ENCODE results near the gene FILIP1L. TPM values are rescaled to one million over a fixed set of nuclear protein-coding genes. Genes with fewer than 3 reads are reported as not detected.

FILIP1L gene
- total RNA-seq, 1 experiment from 2014 or later, result 15.5 TPM

DNA sequence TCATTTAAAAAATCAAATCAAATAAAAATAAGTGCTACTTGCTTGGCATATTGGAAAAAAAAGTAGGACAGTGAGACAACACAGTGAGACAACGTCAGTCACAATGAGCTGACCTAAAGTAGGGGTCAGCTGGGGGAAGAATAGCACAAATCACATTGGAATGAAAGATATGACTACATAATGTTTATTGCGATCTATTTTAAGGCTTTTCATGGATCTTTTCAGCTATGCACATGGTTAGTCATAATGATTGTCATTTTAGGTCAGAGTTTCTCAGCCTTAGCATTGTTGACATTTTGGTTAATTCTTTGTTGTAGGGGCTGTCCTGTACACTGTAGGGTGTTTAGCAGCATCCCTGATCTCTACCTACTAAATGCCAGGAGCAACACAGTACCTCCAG lies 252.1 kb downstream of the FILIP1L start:
- H3K27me3 Mint-ChIP-seq (ENCODE audit: insufficient read depth, unreplicated experiment), result no peaks in the 10 kb centered on the region
- H3K4me1 Mint-ChIP-seq (ENCODE audit: low read depth, unreplicated experiment), result peaks cover 18% of the 10 kb centered on the region
- peaks cover 1% of the 10 kb centered on the region for H3K36me3 ChIP-seq (ENCODE audit: control insufficient read depth, insufficient read depth, low read length)
- H3K27ac Mint-ChIP-seq (ENCODE audit: unreplicated experiment), result no peak overlapping the region
- TF ChIP-seq CTCF (IDR thresholded peaks at IDR 0.05; ENCODE audit: insufficient read depth in 1 of 2, low read depth in 1 of 2, low read length in 1 of 2, severe bottlenecking in 1 of 2, unreplicated experiment in 1 of 2), result no peak
- no peak overlapping the region for H3K4me3 Mint-ChIP-seq (ENCODE audit: unreplicated experiment)
- no peaks in the 10 kb centered on the region for H3K27me3 ChIP-seq (replicated peaks; ENCODE audit: control insufficient read depth, insufficient read depth, low read length)
- peaks cover 9% of the 10 kb centered on the region for H3K9me3 Mint-ChIP-seq (ENCODE audit: unreplicated experiment)
- ChIA-PET CTCF (interaction anchor here (2.2 kb wide), 1 partner anchor 392 kb away, joined by 5 read pairs; no protein-coding TSS in a partner anchor), POLR2A (no interaction called here)
- no peaks in the 10 kb centered on the region for H3K9me3 ChIP-seq
- no peak for DNase-seq
- H3K4me1 ChIP-seq, result peaks cover 2% of the 10 kb centered on the region; the same call in 1 of the 2 replicates
- no peak overlapping the region for H3K4me3 ChIP-seq (ENCODE audit: low read depth, low read length)
- no TSS peak for BruUV-seq (replicated peaks)
- intact Hi-C loops (cut with micrococcal nuclease; ENCODE audit: unreplicated experiment), result no loop called here
- H3K36me3 Mint-ChIP-seq (ENCODE audit: insufficient read depth, unreplicated experiment), result peaks cover 72% of the 10 kb centered on the region

DNA sequence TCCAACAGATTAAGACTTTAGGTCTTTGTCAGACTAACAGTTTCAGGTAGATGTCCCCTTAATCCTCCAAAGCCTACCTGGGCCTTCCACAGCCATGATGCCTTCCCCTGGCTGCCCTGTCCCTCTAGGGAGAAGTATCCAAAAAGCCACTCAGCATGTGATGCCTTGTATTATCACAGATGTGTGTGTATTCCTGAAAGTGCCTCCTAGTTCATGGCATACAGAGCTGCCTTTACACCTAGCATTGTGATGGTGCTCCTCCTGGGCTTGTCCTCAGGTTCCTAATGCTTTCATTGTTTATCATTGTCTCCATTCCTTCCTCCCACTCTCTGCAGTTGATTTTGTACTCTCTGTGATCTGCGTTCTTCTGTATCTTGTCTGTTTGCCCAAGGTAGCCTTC lies 253.1 kb downstream of the FILIP1L start:
- no peak for TF ChIP-seq CTCF (IDR thresholded peaks at IDR 0.05; ENCODE audit: insufficient read depth in 1 of 2, low read depth in 1 of 2, low read length in 1 of 2, severe bottlenecking in 1 of 2, unreplicated experiment in 1 of 2)
- H3K36me3 Mint-ChIP-seq (ENCODE audit: insufficient read depth, unreplicated experiment), result peaks cover 65% of the 10 kb centered on the region
- Histone ChIP-seq H3K4me3 (ENCODE audit: low read depth, low read length) (no peak overlapping the region), H3K36me3 (ENCODE audit: control insufficient read depth, insufficient read depth, low read length) (peaks cover 1% of the 10 kb centered on the region), H3K27me3 (replicated peaks; ENCODE audit: control insufficient read depth, insufficient read depth, low read length) (no peaks in the 10 kb centered on the region), H3K4me1 (peaks cover 5% of the 10 kb centered on the region; the same call in 1 of the 2 replicates), H3K9me3 (no peaks in the 10 kb centered on the region)
- peaks cover 18% of the 10 kb centered on the region for H3K4me1 Mint-ChIP-seq (ENCODE audit: low read depth, unreplicated experiment)
- no TSS peak for BruUV-seq (replicated peaks)
- H3K27ac Mint-ChIP-seq (ENCODE audit: unreplicated experiment), result no peak overlapping the region
- no peak for DNase-seq
- no peak overlapping the region for H3K4me3 Mint-ChIP-seq (ENCODE audit: unreplicated experiment)
- ChIA-PET CTCF (interaction anchor here (2.2 kb wide), 1 partner anchor 393 kb away, joined by 5 read pairs; no protein-coding TSS in a partner anchor), POLR2A (no interaction called here)
- no peaks in the 10 kb centered on the region for H3K27me3 Mint-ChIP-seq (ENCODE audit: insufficient read depth, unreplicated experiment)
- intact Hi-C loops (cut with micrococcal nuclease; ENCODE audit: unreplicated experiment), result no loop called here
- peaks cover 9% of the 10 kb centered on the region for H3K9me3 Mint-ChIP-seq (ENCODE audit: unreplicated experiment)

- no peak for DNase-seq
- H3K27ac Mint-ChIP-seq (ENCODE audit: unreplicated experiment), result no peak overlapping the region
- intact Hi-C loops (cut with micrococcal nuclease; ENCODE audit: unreplicated experiment), result no loop called here
Measured at GRCh38 chr3:99859825-99860224, 254.5 kb downstream of the FILIP1L start.

More at GRCh38 chr3:99859825-99860224, 254.5 kb downstream of the FILIP1L start:
- Histone ChIP-seq H3K27me3 (replicated peaks; ENCODE audit: control insufficient read depth, insufficient read depth, low read length) (no peaks in the 10 kb centered on the region), H3K9me3 (no peaks in the 10 kb centered on the region), H3K4me3 (ENCODE audit: low read depth, low read length) (no peak overlapping the region), H3K4me1 (peaks cover 5% of the 10 kb centered on the region; the same call in 1 of the 2 replicates), H3K36me3 (ENCODE audit: control insufficient read depth, insufficient read depth, low read length) (peaks cover 1% of the 10 kb centered on the region)
- H3K9me3 Mint-ChIP-seq (ENCODE audit: unreplicated experiment), result peaks cover 9% of the 10 kb centered on the region
- POLR2A ChIA-PET, result no interaction called here
- no peaks in the 10 kb centered on the region for H3K27me3 Mint-ChIP-seq (ENCODE audit: insufficient read depth, unreplicated experiment)
- no peak for TF ChIP-seq CTCF (IDR thresholded peaks at IDR 0.05; ENCODE audit: insufficient read depth in 1 of 2, low read depth in 1 of 2, low read length in 1 of 2, severe bottlenecking in 1 of 2, unreplicated experiment in 1 of 2)
- H3K4me1 Mint-ChIP-seq (ENCODE audit: low read depth, unreplicated experiment), result peaks cover 13% of the 10 kb centered on the region
- H3K4me3 Mint-ChIP-seq (ENCODE audit: unreplicated experiment), result no peak overlapping the region
- BruUV-seq (replicated peaks), result no TSS peak
- CTCF ChIA-PET, result no interaction called here
- H3K36me3 Mint-ChIP-seq (ENCODE audit: insufficient read depth, unreplicated experiment), result peaks cover 58% of the 10 kb centered on the region
